Measurements from ENCODE around the gene PIGN. TPM values are rescaled to one million over a fixed set of nuclear protein-coding genes. Genes with fewer than 3 reads are reported as not detected.

The PIGN gene
- total RNA-seq, 2 donors from 2014 or later: 38.2 to 48.8 TPM

DNA sequence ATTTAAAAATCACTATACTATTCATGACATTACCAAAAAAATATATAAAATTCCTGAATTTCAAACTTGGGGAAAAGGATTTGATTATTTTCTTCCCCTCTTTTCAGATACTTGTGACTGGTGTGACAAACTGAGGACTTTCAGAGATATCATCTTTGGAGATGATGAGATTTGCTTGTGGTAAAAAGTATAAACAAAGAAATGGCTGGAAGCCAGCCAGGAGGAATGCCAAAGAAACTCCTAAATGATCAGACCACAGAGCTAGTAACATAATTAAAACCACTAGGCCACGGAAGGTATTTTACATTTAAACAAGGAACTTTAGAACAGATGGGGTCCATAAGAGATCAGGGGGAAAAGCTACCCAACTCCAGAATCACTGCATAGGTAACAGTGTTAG, 58.7 kb downstream of the PIGN start:
- H3K4me3 Mint-ChIP-seq: no peak overlapping the region
- H3K9me3 ChIP-seq (ENCODE audit: control insufficient read depth, low read length): no peaks in the 10 kb centered on the region
- H3K27ac ChIP-seq (ENCODE audit: low read depth, low read length): no peak overlapping the region
- TF ChIP-seq, protein P1, sequence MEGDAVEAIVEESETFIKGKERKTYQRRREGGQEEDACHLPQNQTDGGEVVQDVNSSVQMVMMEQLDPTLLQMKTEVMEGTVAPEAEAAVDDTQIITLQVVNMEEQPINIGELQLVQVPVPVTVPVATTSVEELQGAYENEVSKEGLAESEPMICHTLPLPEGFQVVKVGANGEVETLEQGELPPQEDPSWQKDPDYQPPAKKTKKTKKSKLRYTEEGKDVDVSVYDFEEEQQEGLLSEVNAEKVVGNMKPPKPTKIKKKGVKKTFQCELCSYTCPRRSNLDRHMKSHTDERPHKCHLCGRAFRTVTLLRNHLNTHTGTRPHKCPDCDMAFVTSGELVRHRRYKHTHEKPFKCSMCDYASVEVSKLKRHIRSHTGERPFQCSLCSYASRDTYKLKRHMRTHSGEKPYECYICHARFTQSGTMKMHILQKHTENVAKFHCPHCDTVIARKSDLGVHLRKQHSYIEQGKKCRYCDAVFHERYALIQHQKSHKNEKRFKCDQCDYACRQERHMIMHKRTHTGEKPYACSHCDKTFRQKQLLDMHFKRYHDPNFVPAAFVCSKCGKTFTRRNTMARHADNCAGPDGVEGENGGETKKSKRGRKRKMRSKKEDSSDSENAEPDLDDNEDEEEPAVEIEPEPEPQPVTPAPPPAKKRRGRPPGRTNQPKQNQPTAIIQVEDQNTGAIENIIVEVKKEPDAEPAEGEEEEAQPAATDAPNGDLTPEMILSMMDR (conservative IDR thresholded peaks at IDR 0.05): no peak
- no peaks in the 10 kb centered on the region for H3K4me1 Mint-ChIP-seq
- no peaks in the 10 kb centered on the region for H3K27me3 ChIP-seq (ENCODE audit: control insufficient read depth, insufficient read depth, low read length, poor library complexity, severe bottlenecking)
- no peak overlapping the region for H3K9ac ChIP-seq (ENCODE audit: extremely low read depth, low read length, poor library complexity, severe bottlenecking)
- H3K36me3 Mint-ChIP-seq (ENCODE audit: low read depth): no peaks in the 10 kb centered on the region
- no peaks in the 10 kb centered on the region for H3K27me3 Mint-ChIP-seq (ENCODE audit: insufficient read depth)
- no peak overlapping the region for H3K4me3 ChIP-seq (ENCODE audit: low read length)
- no peaks in the 10 kb centered on the region for H3K4me1 ChIP-seq (ENCODE audit: control insufficient read depth, insufficient read depth, low read length)
- H3K36me3 ChIP-seq (ENCODE audit: control insufficient read depth, insufficient read depth, low read length): no peaks in the 10 kb centered on the region
- no peaks in the 10 kb centered on the region for H3K9me3 Mint-ChIP-seq
- 61 to 83% methylated on average over 1 of the region's 1 CpG for WGBS, 2 experiments (ENCODE audit: insufficient coverage in 1 of 2, insufficient read length in 1 of 2)
- no peak overlapping the region for H3K27ac Mint-ChIP-seq
- DNase-seq: no peak

DNA sequence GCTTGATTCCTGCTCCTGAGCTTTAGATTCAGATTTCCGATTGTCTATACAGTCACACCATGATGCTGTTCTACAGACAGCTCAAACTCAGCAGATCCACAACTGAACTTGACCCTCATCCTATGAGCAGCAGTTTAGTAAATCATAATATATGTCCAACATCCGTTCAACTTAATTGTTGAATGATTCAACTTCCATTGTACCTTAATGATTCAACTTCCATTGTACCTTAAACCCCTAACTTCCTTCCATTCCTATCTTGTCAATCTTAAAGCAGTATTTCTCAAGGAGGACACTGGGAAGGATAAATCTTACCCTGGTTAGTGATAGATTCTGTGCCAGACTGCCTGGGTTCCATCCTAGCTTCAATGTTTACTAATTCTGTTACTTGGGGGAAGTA, 60.1 kb downstream of the PIGN start:
- Mint-ChIP-seq H3K27ac (no peak overlapping the region), H3K4me3 (no peak overlapping the region), H3K36me3 (ENCODE audit: low read depth) (no peaks in the 10 kb centered on the region), H3K4me1 (no peaks in the 10 kb centered on the region), H3K27me3 (ENCODE audit: insufficient read depth) (no peaks in the 10 kb centered on the region), H3K9me3 (no peaks in the 10 kb centered on the region)
- Histone ChIP-seq H3K4me1 (ENCODE audit: control insufficient read depth, insufficient read depth, low read length) (no peaks in the 10 kb centered on the region), H3K36me3 (ENCODE audit: control insufficient read depth, insufficient read depth, low read length) (no peaks in the 10 kb centered on the region), H3K27ac (ENCODE audit: low read depth, low read length) (no peak overlapping the region), H3K4me3 (ENCODE audit: low read length) (no peak overlapping the region), H3K27me3 (ENCODE audit: control insufficient read depth, insufficient read depth, low read length, poor library complexity, severe bottlenecking) (no peaks in the 10 kb centered on the region), H3K9ac (ENCODE audit: extremely low read depth, low read length, poor library complexity, severe bottlenecking) (no peak overlapping the region), H3K9me3 (ENCODE audit: control insufficient read depth, low read length) (no peaks in the 10 kb centered on the region)
- no peak for DNase-seq
- TF ChIP-seq, protein P1 (conservative IDR thresholded peaks at IDR 0.05): no peak
- WGBS, 2 experiments (ENCODE audit: insufficient coverage in 1 of 2, insufficient read length in 1 of 2): 94% methylated on average over 2 of the region's 2 CpGs

DNA sequence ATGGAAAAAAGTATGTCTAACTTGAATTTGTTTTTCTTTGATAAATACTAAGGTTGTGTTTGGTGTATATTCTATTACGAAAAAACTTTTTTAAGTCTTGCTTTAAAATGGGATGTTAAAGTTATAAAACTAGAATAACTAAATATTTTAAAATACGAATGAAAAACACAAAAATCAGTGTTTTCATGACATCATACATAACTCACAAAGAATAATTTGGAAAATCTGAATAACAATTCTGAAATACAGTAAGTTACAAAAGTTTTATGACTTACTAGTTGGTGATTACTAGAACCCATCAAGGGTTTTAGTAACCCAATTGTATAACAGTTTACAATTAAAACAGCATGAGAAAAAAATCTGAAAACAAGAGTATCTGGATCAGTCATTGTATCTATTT, 61.2 kb downstream of the PIGN start:
- H3K36me3 Mint-ChIP-seq (ENCODE audit: low read depth): no peaks in the 10 kb centered on the region
- WGBS, 2 experiments (ENCODE audit: insufficient coverage in 1 of 2, insufficient read length in 1 of 2): 100% methylated on average over 1 of the region's 2 CpGs; no CpG with 5 or more reads in 1 of the 2 experiments

More for the DNA sequence above, 61.2 kb downstream of the PIGN start:
- Histone ChIP-seq H3K9me3 (ENCODE audit: control insufficient read depth, low read length) (no peaks in the 10 kb centered on the region), H3K4me3 (ENCODE audit: low read length) (no peak overlapping the region), H3K27ac (ENCODE audit: low read depth, low read length) (no peak overlapping the region), H3K36me3 (ENCODE audit: control insufficient read depth, insufficient read depth, low read length) (no peaks in the 10 kb centered on the region), H3K4me1 (ENCODE audit: control insufficient read depth, insufficient read depth, low read length) (no peaks in the 10 kb centered on the region), H3K27me3 (ENCODE audit: control insufficient read depth, insufficient read depth, low read length, poor library complexity, severe bottlenecking) (no peaks in the 10 kb centered on the region), H3K9ac (ENCODE audit: extremely low read depth, low read length, poor library complexity, severe bottlenecking) (no peak overlapping the region)
- H3K9me3 Mint-ChIP-seq: no peaks in the 10 kb centered on the region
- H3K4me1 Mint-ChIP-seq: no peaks in the 10 kb centered on the region
- DNase-seq: no peak
- TF ChIP-seq, protein P1 (conservative IDR thresholded peaks at IDR 0.05): no peak
- no peak overlapping the region for H3K27ac Mint-ChIP-seq
- no peak overlapping the region for H3K4me3 Mint-ChIP-seq
- H3K27me3 Mint-ChIP-seq (ENCODE audit: insufficient read depth): no peaks in the 10 kb centered on the region

Measured in endodermal cell (in vitro differentiated cells).